H9 (cell line): ENCODE results near the gene RHOC. TPM values are rescaled to one million over a fixed set of nuclear protein-coding genes. Genes with fewer than 3 reads are reported as not detected.

Source experiments
- DNase-seq: peaks from one replicate; pipeline ENCODE4 v3.0.0-alpha.2; 2017
- H2AFZ ChIP-seq: one replicate; pipeline ENCODE4 v1.6.1; 2013; ENCODE audit warnings: mild to moderate bottlenecking, low read length, control low read depth, moderate library complexity
- H2AK5ac ChIP-seq: 2 replicates; pipeline ENCODE4 v1.6.1; 2013; ENCODE audit warnings: low read length, control low read depth, mixed read lengths; ENCODE audit not compliant: insufficient read length
- H2BK120ac ChIP-seq: one replicate; pipeline ENCODE4 v1.6.1; 2013; ENCODE audit warnings: low read depth, mild to moderate bottlenecking, low read length, control low read depth, inconsistent platforms; ENCODE audit not compliant: poor library complexity, severe bottlenecking
- H2BK12ac ChIP-seq: 2 replicates; pipeline ENCODE4 v1.6.1; 2013; ENCODE audit warnings: low read length, control low read depth, mixed read lengths, low read depth; ENCODE audit not compliant: insufficient read length
- H2BK15ac ChIP-seq: 2 replicates; pipeline ENCODE4 v1.6.1; 2013; ENCODE audit warnings: low read depth, low read length, control low read depth
- H2BK20ac ChIP-seq: one replicate; pipeline ENCODE4 v1.6.1; 2013; ENCODE audit warnings: low read depth, mild to moderate bottlenecking, low read length, control low read depth, inconsistent platforms; ENCODE audit not compliant: poor library complexity, severe bottlenecking
- H2BK5ac ChIP-seq: 2 replicates; pipeline ENCODE4 v1.6.1; 2013; ENCODE audit warnings: low read length, control low read depth, mixed read lengths; ENCODE audit not compliant: insufficient read length
- H3K14ac ChIP-seq: 2 replicates; pipeline ENCODE4 v1.6.1; 2013; ENCODE audit warnings: low read length, control low read depth; ENCODE audit not compliant: insufficient read depth
- H3K18ac ChIP-seq: 2 replicates; pipeline ENCODE4 v1.6.1; 2013; ENCODE audit warnings: low read depth, mild to moderate bottlenecking, mixed read lengths, low read length, control low read depth; ENCODE audit not compliant: insufficient read length
- H3K23ac ChIP-seq: 2 replicates; pipeline ENCODE4 v1.6.1; 2013; ENCODE audit warnings: low read length, control low read depth, mixed read lengths, low read depth; ENCODE audit not compliant: insufficient read length
- H3K23me2 ChIP-seq: 2 replicates; pipeline ENCODE4 v1.6.1; 2013; ENCODE audit warnings: low read depth, mild to moderate bottlenecking, mixed read lengths, low read length, control low read depth; ENCODE audit not compliant: insufficient read length, poor library complexity, severe bottlenecking
- H3K27ac ChIP-seq: 2 replicates; pipeline ENCODE4 v1.5.1; 2013; ENCODE audit warnings: low read length, control low read depth, mixed read lengths, low read depth; ENCODE audit not compliant: insufficient read length
- H3K27me3 ChIP-seq: 2 replicates; pipeline ENCODE4 v1.6.1; 2013; ENCODE audit warnings: low read length, control low read depth, inconsistent platforms; ENCODE audit not compliant: insufficient read depth
- H3K4ac ChIP-seq: 2 replicates; pipeline ENCODE4 v1.6.1; 2013; ENCODE audit warnings: low read depth, mild to moderate bottlenecking, control low read depth, inconsistent platforms, low read length, moderate library complexity
- H3K4me1 ChIP-seq: 2 replicates; pipeline ENCODE4 v1.6.1; 2013; ENCODE audit warnings: low read length, control low read depth, inconsistent platforms; ENCODE audit not compliant: insufficient read depth
- H3K4me2 ChIP-seq: 2 replicates; pipeline ENCODE4 v1.6.1; 2013; ENCODE audit warnings: low read length, control low read depth, mixed read lengths; ENCODE audit not compliant: insufficient read length, insufficient read depth
- H3K56ac ChIP-seq: 2 replicates; pipeline ENCODE4 v1.6.1; 2013; ENCODE audit warnings: low read depth, mild to moderate bottlenecking, mixed read lengths, low read length, control low read depth; ENCODE audit not compliant: insufficient read length
- H3K79me1 ChIP-seq: 2 replicates; pipeline ENCODE4 v1.6.1; 2013; ENCODE audit warnings: low read depth, mild to moderate bottlenecking, moderate library complexity, low read length, control low read depth, inconsistent platforms; ENCODE audit not compliant: insufficient read depth, poor library complexity, severe bottlenecking
- H3K79me2 ChIP-seq: 2 replicates; pipeline ENCODE4 v1.6.1; 2013; ENCODE audit warnings: low read length, control low read depth, inconsistent platforms; ENCODE audit not compliant: insufficient read depth
- H3K9ac ChIP-seq: 2 replicates; pipeline ENCODE4 v1.6.1; 2013; ENCODE audit warnings: low read length, control low read depth, mixed read lengths; ENCODE audit not compliant: insufficient read length; ENCODE audit errors: extremely low read depth
- H3K9me3 ChIP-seq: one replicate; pipeline ENCODE4 v1.6.1; 2013; ENCODE audit warnings: low read depth, low read length, inconsistent platforms; ENCODE audit not compliant: control insufficient read depth
- H3T11ph ChIP-seq: one replicate; pipeline ENCODE4 v1.6.1; 2013; ENCODE audit warnings: mild to moderate bottlenecking, low read length, control low read depth, inconsistent platforms
- H4K20me1 ChIP-seq: one replicate; pipeline ENCODE4 v1.6.1; 2013; ENCODE audit not compliant: control insufficient read depth, insufficient read length, insufficient read depth
- H4K5ac ChIP-seq: 2 replicates; pipeline ENCODE4 v1.6.1; 2013; ENCODE audit warnings: low read depth, mild to moderate bottlenecking, mixed read lengths, low read length, control low read depth; ENCODE audit not compliant: insufficient read length
- H4K8ac ChIP-seq: replicated peaks from 2 replicates; pipeline ENCODE4 v1.6.1; 2013; ENCODE audit warnings: low read length, control low read depth, mixed read lengths, low read depth; ENCODE audit not compliant: insufficient read length
- H4K91ac ChIP-seq: 2 replicates; pipeline ENCODE4 v1.6.1; 2013; ENCODE audit warnings: low read depth, mild to moderate bottlenecking, moderate library complexity, mixed read lengths, low read length, control low read depth; ENCODE audit not compliant: insufficient read length
- H3K27ac Mint-ChIP-seq, 3 experiments: 2 replicates in 2 of 3; 3 replicates in 1 of 3; pipeline ENCODE4 v1.8.0; 2020 to 2021; ENCODE audit warnings: mixed read lengths in 3 of 3, mild to moderate bottlenecking in 1 of 3, moderate library complexity in 1 of 3
- H3K27me3 Mint-ChIP-seq: 2 replicates; pipeline ENCODE4 v1.8.0; 2021; ENCODE audit warnings: low read depth, mild to moderate bottlenecking, moderate library complexity, mixed read lengths
- H3K36me3 Mint-ChIP-seq, 3 experiments: 2 replicates in 2 of 3; 3 replicates in 1 of 3; pipeline ENCODE4 v1.8.0; 2020 to 2021; ENCODE audit warnings: low read depth in 3 of 3, mixed read lengths in 3 of 3; ENCODE audit not compliant: insufficient read depth in 1 of 3
- H3K4me1 Mint-ChIP-seq, 2 experiments: 2 replicates each; pipeline ENCODE4 v1.8.0; 2020; ENCODE audit warnings: mixed read lengths in 2 of 2
- H3K4me3 Mint-ChIP-seq, 2 experiments: 2 replicates in 1 of 2; 3 replicates in 1 of 2; pipeline ENCODE4 v1.8.0; 2020 to 2021; ENCODE audit warnings: mild to moderate bottlenecking in 2 of 2, mixed read lengths in 2 of 2, moderate library complexity in 1 of 2
- H3K9me3 Mint-ChIP-seq, 2 experiments: 2 replicates in 1 of 2; 3 replicates in 1 of 2; pipeline ENCODE4 v1.8.0; 2020; ENCODE audit warnings: mild to moderate bottlenecking in 2 of 2, mixed read lengths in 2 of 2, moderate library complexity in 1 of 2
- WGBS: extraction: QIAGEN DNeasy Blood & Tissue Kit; methylation state at CpG from one replicate; pipeline ENCODE4 v1.1.7; 2013; ENCODE audit warnings: missing lambda C conversion rate, low lambda C conversion rate, mixed read lengths; ENCODE audit not compliant: insufficient read length; ENCODE audit errors: extremely low coverage; 5-methylcytosine and 5-hydroxymethylcytosine counted together
- total RNA-seq: library from RNA; stranded (reverse); gene quantifications from 2 replicates; pipeline ENCODE4 v1.2.1, GENCODE V29; 2021
- TF ChIP-seq, protein P1 (sequence below): fragments of 200-600 bp; sonication (generic); conservative IDR thresholded peaks from 3 replicates; pipeline ENCODE4 v1.8.0; 2021; ENCODE audit warnings: antibody characterized with exemption, mild to moderate bottlenecking

Gene RHOC
- total RNA-seq, 1 experiment from 2014 or later = 68.9 TPM

DNA sequence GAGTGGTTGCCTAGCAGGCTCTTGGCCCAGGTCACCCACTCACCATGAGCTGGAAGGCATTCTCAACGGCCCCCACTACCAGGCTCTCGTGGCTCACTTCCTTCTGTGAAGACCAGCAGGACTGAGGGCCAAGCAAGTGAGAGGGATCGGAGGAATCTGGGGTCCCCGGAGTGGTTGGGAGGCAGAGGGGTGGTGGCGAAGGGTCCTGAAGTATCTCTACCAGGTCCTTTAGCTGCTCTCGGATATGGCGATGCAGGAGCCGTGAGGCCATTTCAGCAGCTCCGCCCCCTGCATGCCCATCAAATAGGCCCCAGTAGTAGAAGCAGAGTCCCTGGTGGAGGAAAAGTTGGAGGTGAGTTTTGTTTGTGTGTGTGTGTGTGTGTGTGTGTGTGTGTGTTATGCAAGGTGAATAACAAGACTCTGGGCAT, 5.8 kb upstream of the RHOC start:
- peaks cover 51 to 54% of the 10 kb centered on the region in 2 experiments for H3K4me1 Mint-ChIP-seq

More for the DNA sequence above, 5.8 kb upstream of the RHOC start:
- Mint-ChIP-seq H3K4me3 (peak overlapping the region in 1 of 2 experiments; percentile 95; a peak in 2 of 5 replicates), H3K27ac (no peak overlapping the region), H3K27me3 (peaks cover 60% of the 10 kb centered on the region), H3K9me3 (peaks cover 0 to 3% of the 10 kb centered on the region in 2 experiments; a peak in 1 of 5 replicates), H3K36me3 (peaks cover 13 to 24% (median 17%) of the 10 kb centered on the region in 3 experiments)
- peak; percentile 48 for DNase-seq
- H3K79me2 ChIP-seq = no peaks in the 10 kb centered on the region; the same call in 1 of the 2 replicates
- H3T11ph ChIP-seq = no peak overlapping the region
- no peak overlapping the region for H3K27ac ChIP-seq
- no peak overlapping the region for H2BK12ac ChIP-seq
- peaks cover 5% of the 10 kb centered on the region for H3K4me1 ChIP-seq
- no peak overlapping the region for H2BK5ac ChIP-seq
- no peak overlapping the region for H2BK20ac ChIP-seq
- no peak overlapping the region for H3K4me2 ChIP-seq
- no peak overlapping the region for H4K5ac ChIP-seq
- no peak overlapping the region for H3K56ac ChIP-seq
- H3K23ac ChIP-seq = no peak overlapping the region
- no peak overlapping the region for H2BK120ac ChIP-seq
- no peaks in the 10 kb centered on the region for H3K27me3 ChIP-seq
- no peak overlapping the region for H2AFZ ChIP-seq
- H4K20me1 ChIP-seq = no peaks in the 10 kb centered on the region
- no peak overlapping the region for H4K8ac ChIP-seq
- no peak overlapping the region for H4K91ac ChIP-seq
- H2BK15ac ChIP-seq = no peak overlapping the region
- no peaks in the 10 kb centered on the region for H3K9me3 ChIP-seq
- H3K79me1 ChIP-seq = no peaks in the 10 kb centered on the region
- no peak overlapping the region for H3K9ac ChIP-seq
- TF ChIP-seq, protein P1, sequence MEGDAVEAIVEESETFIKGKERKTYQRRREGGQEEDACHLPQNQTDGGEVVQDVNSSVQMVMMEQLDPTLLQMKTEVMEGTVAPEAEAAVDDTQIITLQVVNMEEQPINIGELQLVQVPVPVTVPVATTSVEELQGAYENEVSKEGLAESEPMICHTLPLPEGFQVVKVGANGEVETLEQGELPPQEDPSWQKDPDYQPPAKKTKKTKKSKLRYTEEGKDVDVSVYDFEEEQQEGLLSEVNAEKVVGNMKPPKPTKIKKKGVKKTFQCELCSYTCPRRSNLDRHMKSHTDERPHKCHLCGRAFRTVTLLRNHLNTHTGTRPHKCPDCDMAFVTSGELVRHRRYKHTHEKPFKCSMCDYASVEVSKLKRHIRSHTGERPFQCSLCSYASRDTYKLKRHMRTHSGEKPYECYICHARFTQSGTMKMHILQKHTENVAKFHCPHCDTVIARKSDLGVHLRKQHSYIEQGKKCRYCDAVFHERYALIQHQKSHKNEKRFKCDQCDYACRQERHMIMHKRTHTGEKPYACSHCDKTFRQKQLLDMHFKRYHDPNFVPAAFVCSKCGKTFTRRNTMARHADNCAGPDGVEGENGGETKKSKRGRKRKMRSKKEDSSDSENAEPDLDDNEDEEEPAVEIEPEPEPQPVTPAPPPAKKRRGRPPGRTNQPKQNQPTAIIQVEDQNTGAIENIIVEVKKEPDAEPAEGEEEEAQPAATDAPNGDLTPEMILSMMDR = no peak
- H3K4ac ChIP-seq = no peak overlapping the region
- WGBS = no CpG with 5 or more reads among the region's 9 CpGs
- H3K18ac ChIP-seq = no peak overlapping the region
- peaks cover 19% of the 10 kb centered on the region for H3K23me2 ChIP-seq
- no peak overlapping the region for H3K14ac ChIP-seq
- no peak overlapping the region for H2AK5ac ChIP-seq
